Muscle layer of duodenum (tissue), 2 donors: Measurements from ENCODE around the gene EYA2.

Source experiments
- H3K27ac ChIP-seq: one replicate; pipeline ENCODE4 v1.7.0; 2013; ENCODE audit warnings: mild to moderate bottlenecking, low read length
- H3K27me3 ChIP-seq: one replicate; pipeline ENCODE4 v1.7.0; 2013; ENCODE audit warnings: low read depth, mild to moderate bottlenecking, control low read depth, low read length
- H3K36me3 ChIP-seq, 2 donors: one replicate each; pipeline ENCODE4 v1.7.0; 2013; ENCODE audit warnings: low read length in 2 of 2, control low read depth in 1 of 2, mild to moderate bottlenecking in 1 of 2; ENCODE audit not compliant: insufficient read depth in 2 of 2, control insufficient read depth in 1 of 2
- H3K4me1 ChIP-seq, 2 donors: one replicate each; pipeline ENCODE4 v1.7.0; 2013; ENCODE audit warnings: low read length in 2 of 2, mild to moderate bottlenecking in 2 of 2, control low read depth in 1 of 2, moderate library complexity in 1 of 2; ENCODE audit not compliant: insufficient read depth in 2 of 2, control insufficient read depth in 1 of 2
- H3K4me3 ChIP-seq, 2 donors: one replicate each; pipeline ENCODE4 v1.7.0; 2013; ENCODE audit warnings: low read length in 2 of 2, low read depth in 1 of 2, mild to moderate bottlenecking in 1 of 2
- H3K9me3 ChIP-seq, 2 donors: one replicate each; pipeline ENCODE4 v1.7.0; 2013; ENCODE audit warnings: low read length in 2 of 2, control low read depth in 1 of 2, mild to moderate bottlenecking in 1 of 2; ENCODE audit not compliant: control insufficient read depth in 1 of 2
- donor health status: healthy.

Gene EYA2

GRCh38 chr20:47080365-47080764, 185.7 kb downstream of the EYA2 start:
- Histone ChIP-seq H3K4me1 (no peaks in the 10 kb centered on the region), H3K36me3 (no peaks in the 10 kb centered on the region), H3K4me3 (no peak overlapping the region), H3K27ac (no peak overlapping the region), H3K27me3 (no peaks in the 10 kb centered on the region), H3K9me3 (peaks cover 3 to 4% of the 10 kb centered on the region in 2 donors)

DNA sequence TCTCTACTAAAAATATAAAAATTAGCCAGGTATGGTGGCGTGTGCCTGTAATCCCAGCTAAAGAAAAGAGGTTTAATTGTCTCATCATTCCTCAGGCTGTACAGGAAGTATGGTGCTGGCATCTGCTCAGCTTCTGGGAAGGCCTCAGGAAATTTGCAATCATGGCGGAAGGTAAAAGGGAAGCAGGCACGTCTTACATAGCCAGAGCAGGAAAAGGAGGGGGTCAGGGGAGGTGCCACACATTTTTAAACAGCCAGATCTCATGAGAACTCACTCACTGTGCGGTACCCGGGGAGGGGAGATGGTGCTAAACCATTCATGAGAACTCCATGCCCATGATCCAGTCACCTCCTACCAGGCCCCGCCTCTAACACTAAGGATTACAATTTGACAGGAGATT, 191.7 kb downstream of the EYA2 start:
- Histone ChIP-seq H3K4me3 (no peak overlapping the region), H3K27ac (no peak overlapping the region), H3K9me3 (no peaks in the 10 kb centered on the region), H3K36me3 (no peaks in the 10 kb centered on the region), H3K4me1 (no peaks in the 10 kb centered on the region), H3K27me3 (no peaks in the 10 kb centered on the region)

- Histone ChIP-seq H3K4me3 (no peak overlapping the region), H3K9me3 (no peaks in the 10 kb centered on the region), H3K4me1 (no peaks in the 10 kb centered on the region), H3K27me3 (no peaks in the 10 kb centered on the region), H3K36me3 (no peaks in the 10 kb centered on the region), H3K27ac (no peak overlapping the region)
Observed at GRCh38 chr20:47088335-47088734, 193.7 kb downstream of the EYA2 start.

DNA sequence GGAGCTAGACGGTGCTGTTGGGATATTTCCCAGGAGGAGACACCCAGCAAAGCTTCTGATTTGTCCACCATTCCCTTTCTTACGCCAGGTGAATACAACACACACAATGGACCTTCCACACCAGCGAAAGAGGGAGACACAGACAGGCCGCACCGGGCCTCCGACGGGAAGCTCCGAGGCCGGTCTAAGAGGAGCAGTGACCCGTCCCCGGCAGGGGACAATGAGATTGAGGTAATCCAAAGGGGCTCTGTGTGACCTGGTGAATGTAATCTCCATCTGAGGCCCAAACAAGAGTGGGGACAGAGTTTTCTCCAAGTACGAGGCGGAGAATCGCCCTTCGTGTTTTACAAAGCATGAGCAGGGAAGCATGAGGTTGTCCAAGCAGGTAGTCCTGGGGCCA, 194.5 kb downstream of the EYA2 start:
- no peaks in the 10 kb centered on the region for H3K36me3 ChIP-seq
- H3K27ac ChIP-seq = no peak overlapping the region
- no peaks in the 10 kb centered on the region for H3K27me3 ChIP-seq
- no peaks in the 10 kb centered on the region for H3K9me3 ChIP-seq
- H3K4me1 ChIP-seq = no peaks in the 10 kb centered on the region
- no peak overlapping the region for H3K4me3 ChIP-seq

DNA sequence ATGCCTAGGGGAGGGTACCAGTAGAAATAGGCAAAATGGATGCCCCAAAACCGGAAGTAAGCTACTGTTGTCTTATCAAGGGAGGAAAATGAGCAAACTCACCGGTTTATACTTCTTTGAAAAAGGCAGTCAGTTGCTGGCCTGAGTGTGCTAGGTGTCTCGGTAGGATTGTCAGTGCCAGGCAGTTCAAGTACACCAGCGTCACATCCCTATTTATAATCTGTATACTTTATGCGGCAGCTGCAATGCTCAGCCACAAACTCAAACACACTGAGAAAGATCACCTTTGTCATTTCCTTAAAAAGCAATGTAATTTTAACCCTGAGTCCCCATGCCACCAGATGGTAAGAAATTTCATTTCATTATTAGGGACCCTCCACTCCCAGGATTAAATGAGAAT, 196.2 kb downstream of the EYA2 start:
- Histone ChIP-seq H3K4me1 (no peaks in the 10 kb centered on the region), H3K36me3 (no peaks in the 10 kb centered on the region), H3K27ac (no peak overlapping the region), H3K27me3 (no peaks in the 10 kb centered on the region), H3K4me3 (no peak overlapping the region), H3K9me3 (peaks cover 0 to 3% of the 10 kb centered on the region in 2 donors)

DNA sequence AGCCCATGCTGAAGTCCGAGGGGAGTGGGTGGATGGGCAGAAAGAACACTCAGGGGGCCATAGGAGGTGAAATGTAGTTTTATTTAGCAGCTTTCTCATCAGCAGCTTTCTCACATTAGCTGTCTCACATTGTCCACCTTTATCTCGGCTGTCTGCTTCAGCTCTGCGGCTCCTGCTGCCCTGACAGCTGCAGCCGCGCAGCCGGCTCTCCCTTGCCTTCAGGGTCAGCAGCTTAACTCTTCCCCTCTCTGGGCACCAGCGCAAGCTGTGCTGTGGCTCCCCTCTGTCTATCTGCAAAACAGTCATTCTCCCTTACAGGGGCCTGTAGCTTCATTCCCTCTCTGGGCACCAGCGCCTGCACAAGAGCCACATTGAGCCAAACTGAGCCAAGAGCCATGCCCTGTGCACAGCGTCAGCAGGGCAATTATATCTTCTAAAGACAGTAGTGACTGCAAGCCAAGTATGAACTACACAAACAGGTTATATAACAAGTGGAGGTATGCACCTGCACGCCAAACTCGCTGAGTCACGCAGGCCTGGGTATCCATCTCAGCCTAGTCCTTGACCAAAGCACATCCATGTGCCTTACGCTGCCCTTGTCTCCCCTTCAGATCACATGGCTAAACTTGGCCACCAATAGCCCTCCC, 198.8 kb downstream of the EYA2 start:
- no peak overlapping the region for H3K27ac ChIP-seq
- no peaks in the 10 kb centered on the region for H3K36me3 ChIP-seq
- H3K27me3 ChIP-seq = no peaks in the 10 kb centered on the region
- peaks cover 5 to 12% of the 10 kb centered on the region in 2 donors for H3K9me3 ChIP-seq
- H3K4me1 ChIP-seq = no peaks in the 10 kb centered on the region
- no peak overlapping the region for H3K4me3 ChIP-seq

DNA sequence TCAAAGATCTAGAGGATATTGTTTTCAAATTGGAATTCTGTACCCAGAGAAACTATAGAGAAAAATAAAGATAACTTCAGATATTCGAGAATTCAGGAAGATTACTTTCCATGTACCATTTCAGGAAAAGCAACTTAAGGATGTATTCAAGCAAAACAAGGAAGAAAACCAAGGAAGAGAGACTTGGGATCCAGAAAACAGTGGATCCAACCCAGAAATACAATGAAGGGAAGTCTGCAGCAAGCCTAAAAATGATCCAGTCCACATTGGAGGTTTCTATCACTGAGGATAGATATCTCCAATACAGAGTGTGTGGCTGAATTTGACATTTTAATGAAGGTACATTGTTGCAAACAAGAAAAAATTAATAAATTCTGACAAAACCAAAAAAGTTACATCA, 201.0 kb downstream of the EYA2 start:
- peaks cover 5 to 12% of the 10 kb centered on the region in 2 donors for H3K9me3 ChIP-seq
- H3K27ac ChIP-seq = no peak overlapping the region
- no peaks in the 10 kb centered on the region for H3K36me3 ChIP-seq
- no peak overlapping the region for H3K4me3 ChIP-seq
- H3K4me1 ChIP-seq = no peaks in the 10 kb centered on the region
- H3K27me3 ChIP-seq = no peaks in the 10 kb centered on the region

GRCh38 chr20:47097691-47098622, 203.3 kb downstream of the EYA2 start:
- H3K9me3 ChIP-seq = peaks cover 5 to 12% of the 10 kb centered on the region in 2 donors
- no peak overlapping the region for H3K27ac ChIP-seq
- H3K36me3 ChIP-seq = no peaks in the 10 kb centered on the region
- no peaks in the 10 kb centered on the region for H3K4me1 ChIP-seq
- H3K27me3 ChIP-seq = no peaks in the 10 kb centered on the region
- H3K4me3 ChIP-seq = no peak overlapping the region

DNA sequence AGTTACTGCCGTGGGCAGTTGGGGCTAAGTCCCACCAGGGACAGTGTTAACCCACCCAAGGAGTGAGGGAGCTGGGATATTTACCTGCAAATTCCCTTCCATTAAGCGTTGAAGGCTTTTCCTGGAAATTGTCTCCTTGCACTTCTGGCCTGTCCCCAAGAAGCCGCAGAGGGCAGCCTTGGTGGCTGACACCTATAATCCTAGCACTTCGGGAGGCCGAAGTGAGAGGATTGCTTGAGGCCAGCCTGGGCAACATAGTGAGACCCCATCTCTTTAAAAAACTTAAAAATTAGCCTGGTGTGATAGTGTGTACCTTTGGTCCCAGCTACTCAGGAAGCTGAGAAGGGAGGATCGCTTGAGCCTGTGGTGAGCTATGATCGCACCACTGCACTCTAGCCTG, 204.4 kb downstream of the EYA2 start:
- H3K9me3 ChIP-seq = peaks cover 5 to 12% of the 10 kb centered on the region in 2 donors
- no peak overlapping the region for H3K4me3 ChIP-seq
- H3K36me3 ChIP-seq = no peaks in the 10 kb centered on the region
- no peaks in the 10 kb centered on the region for H3K4me1 ChIP-seq
- no peaks in the 10 kb centered on the region for H3K27me3 ChIP-seq
- no peak overlapping the region for H3K27ac ChIP-seq

DNA sequence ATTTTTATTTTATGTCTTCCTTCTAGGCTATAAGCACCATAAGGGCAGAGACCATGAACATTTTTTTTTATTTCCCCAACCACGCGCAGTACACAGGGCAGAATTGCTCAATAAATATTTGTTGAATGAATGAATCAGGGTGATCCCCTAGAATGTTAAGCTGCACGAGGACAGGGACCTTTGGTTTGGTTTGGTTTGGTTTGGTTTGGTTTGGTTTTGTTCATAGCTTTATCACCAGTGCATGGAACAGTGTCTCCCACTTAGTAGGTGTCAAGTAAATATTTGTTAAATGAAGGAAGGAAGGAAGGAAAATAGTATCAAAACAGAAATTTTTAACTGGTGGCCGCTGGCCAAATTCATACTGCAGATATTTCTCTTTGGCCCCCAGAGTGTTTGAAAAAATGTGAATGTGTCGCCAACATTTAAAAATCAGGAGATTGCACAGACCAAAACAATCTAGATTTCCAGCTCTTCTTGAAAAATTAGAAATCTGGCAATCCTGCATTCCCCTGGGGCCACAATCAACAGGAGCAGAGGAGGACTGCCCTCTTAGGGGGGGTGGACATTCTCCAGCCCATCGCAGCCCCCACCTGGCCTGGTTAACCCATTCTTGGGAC, 205.3 kb downstream of the EYA2 start:
- H3K27ac ChIP-seq = no peak overlapping the region
- H3K4me1 ChIP-seq = no peaks in the 10 kb centered on the region
- H3K27me3 ChIP-seq = no peaks in the 10 kb centered on the region
- peaks cover 5 to 12% of the 10 kb centered on the region in 2 donors for H3K9me3 ChIP-seq
- H3K36me3 ChIP-seq = no peaks in the 10 kb centered on the region
- no peak overlapping the region for H3K4me3 ChIP-seq

DNA sequence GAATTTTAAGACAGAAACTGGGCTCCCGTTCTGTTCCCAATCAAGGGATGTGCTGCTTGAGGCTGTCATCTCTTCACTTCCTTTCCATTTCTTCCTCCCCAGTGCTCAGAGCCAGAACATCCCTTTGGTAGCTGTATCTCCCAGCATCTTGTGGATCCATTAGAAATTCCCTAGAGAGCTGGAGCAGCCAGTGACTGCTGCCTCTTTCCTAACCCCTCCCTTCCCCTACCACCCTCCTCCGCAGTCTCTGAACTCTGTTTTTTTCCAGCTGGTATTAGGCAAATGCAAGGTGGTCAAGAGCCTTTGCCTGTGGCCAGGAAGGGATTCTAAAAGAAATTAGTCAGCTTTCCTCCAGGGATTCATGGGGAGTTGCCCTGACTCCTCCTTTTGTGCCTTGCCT, 208.0 kb downstream of the EYA2 start:
- Histone ChIP-seq H3K27me3 (no peaks in the 10 kb centered on the region), H3K9me3 (no peaks in the 10 kb centered on the region), H3K4me3 (no peak overlapping the region), H3K36me3 (no peaks in the 10 kb centered on the region), H3K4me1 (no peaks in the 10 kb centered on the region), H3K27ac (no peak overlapping the region)
